ENCODE measurements around the gene DKK3.

The DKK3 gene

DNA sequence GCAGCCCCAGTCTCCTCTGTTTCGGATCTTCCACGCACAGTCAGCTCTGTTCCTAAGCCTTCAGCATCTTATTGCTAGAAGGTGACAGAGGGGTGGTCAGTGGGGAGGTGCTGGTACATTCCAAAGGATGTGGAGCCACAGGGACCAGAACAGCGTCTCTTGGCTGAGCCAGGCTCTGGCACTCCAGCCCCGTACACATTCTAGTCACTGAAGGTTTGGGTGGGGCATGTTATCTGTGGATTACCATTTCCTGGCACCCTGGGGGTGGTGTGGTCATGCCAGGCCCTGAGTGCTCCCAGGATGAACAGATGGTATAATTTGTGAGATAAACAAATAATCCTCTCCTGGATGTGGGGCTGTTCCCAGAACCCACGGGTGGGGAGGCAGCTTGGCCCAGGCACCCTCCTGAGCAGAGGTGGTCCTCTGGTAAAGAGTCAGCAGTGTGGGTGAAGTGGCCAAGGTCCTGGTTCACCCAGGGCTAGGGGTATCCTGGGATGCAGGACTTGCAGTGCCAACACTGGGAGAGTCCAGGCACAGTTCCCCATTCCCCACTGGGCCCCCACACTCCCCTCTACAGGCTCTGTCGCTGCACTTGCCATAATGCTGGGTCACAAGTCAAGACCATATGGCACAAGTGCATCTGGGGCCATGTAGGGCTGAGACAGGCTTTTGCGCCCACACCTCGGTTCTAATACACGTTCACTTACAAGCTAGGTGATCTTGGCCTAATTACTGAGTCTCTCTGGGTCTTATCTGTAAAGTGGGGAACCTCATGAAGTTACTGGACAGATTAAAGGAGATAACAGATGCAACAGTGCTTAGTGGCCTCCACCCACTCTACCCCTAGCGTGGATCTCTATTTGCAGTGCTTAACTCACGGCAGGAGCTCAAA lies 33.0 kb downstream of the DKK3 start:
- TF ChIP-seq, protein P1, sequence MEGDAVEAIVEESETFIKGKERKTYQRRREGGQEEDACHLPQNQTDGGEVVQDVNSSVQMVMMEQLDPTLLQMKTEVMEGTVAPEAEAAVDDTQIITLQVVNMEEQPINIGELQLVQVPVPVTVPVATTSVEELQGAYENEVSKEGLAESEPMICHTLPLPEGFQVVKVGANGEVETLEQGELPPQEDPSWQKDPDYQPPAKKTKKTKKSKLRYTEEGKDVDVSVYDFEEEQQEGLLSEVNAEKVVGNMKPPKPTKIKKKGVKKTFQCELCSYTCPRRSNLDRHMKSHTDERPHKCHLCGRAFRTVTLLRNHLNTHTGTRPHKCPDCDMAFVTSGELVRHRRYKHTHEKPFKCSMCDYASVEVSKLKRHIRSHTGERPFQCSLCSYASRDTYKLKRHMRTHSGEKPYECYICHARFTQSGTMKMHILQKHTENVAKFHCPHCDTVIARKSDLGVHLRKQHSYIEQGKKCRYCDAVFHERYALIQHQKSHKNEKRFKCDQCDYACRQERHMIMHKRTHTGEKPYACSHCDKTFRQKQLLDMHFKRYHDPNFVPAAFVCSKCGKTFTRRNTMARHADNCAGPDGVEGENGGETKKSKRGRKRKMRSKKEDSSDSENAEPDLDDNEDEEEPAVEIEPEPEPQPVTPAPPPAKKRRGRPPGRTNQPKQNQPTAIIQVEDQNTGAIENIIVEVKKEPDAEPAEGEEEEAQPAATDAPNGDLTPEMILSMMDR (IDR thresholded peaks at IDR 0.05; ENCODE audit: low read depth, low read length): no peak
- no peak overlapping the region for H3K4me3 ChIP-seq (ENCODE audit: low read depth, low read length)
- in situ Hi-C loops (cut with HindIII; ENCODE audit: low sequenced_read_pairs): no loop called here
- no peak for DNase-seq (ENCODE audit: low read depth, low spot score)

DNA sequence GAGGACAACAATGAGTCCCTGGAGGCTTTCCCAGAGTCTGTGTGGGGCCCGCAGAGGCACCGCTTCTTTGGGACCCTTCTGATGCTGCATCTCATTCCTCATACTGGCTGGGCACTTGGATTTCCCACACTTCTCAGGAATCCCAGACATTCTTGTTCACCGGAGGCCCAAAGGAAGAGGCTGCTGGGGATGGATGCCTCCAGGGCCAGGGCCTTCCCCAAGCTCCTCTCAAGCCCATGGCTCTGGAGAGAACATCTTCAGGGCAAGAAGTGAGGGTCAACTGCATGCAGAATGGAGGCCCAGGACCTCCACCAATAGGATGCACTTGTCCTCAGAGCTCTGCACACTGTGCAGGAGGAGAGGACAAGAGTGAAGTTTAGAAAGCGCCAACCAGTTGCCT lies 34.6 kb downstream of the DKK3 start:
- TF ChIP-seq, protein P1 (IDR thresholded peaks at IDR 0.05; ENCODE audit: low read depth, low read length): no peak
- in situ Hi-C loops (cut with HindIII; ENCODE audit: low sequenced_read_pairs): no loop called here

DNA sequence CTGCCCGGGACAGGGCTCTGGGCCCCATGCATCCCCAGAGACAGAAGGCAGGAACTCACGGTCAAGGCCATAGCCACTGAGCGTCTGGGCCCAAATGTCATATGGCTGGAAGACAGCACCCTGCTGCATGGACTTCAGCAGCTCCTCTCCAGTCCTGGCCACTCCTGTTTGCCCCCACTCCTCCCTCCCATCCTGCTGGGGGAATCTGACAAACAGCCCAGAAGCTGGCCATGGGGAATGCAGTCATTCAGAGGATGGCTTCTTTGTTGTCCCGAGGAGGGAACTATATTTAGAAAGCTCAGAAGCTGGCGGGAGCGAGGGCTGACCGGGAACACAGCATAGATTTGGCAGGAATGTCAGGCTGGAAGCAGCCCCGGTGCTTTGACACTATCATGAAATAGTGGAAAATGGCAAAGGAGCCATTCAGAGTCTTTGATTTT lies 35.0 kb downstream of the DKK3 start:
- TF ChIP-seq, protein P1 (IDR thresholded peaks at IDR 0.05; ENCODE audit: low read depth, low read length): no peak
- DNase-seq (ENCODE audit: low read depth, low spot score): peak; percentile 67
- H3K4me3 ChIP-seq (ENCODE audit: low read depth, low read length): no peak overlapping the region
- in situ Hi-C loops (cut with HindIII; ENCODE audit: low sequenced_read_pairs): no loop called here

More for the DNA sequence above, 34.6 kb downstream of the DKK3 start:
- DNase-seq (ENCODE audit: low read depth, low spot score): no peak
- no peak overlapping the region for H3K4me3 ChIP-seq (ENCODE audit: low read depth, low read length)

DNA sequence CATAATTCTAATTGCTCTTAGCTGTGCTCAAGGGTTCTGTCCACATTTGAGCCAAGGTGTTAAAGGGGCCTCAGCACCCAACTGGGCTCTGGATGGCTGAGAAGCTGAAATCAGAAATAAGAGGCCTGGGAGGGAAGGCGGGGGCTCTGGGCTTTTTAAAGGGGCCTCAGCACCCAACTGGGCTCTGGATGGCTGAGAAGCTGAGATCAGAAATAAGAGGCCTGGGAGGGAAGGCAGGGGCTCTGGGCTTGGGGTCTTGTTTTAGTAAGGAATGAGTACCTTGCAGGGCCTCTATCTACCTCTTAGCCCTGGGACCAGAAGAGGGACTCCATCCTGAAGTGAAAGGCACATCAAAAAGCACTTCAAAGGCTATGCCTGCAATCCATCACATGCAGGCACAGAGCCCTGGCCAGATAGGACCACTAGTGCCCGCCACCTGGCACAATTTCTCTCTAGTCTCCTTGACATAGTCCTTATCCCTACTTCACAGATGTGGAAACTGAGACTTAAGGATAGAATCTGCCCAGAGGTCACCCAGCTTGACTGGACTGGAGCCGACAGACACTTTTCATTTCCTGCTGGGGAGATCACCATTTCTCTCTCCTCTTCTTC lies 35.6 kb downstream of the DKK3 start:
- in situ Hi-C loops (cut with HindIII; ENCODE audit: low sequenced_read_pairs): no loop called here
- H3K4me3 ChIP-seq (ENCODE audit: low read depth, low read length): no peak overlapping the region
- DNase-seq (ENCODE audit: low read depth, low spot score): no peak
- TF ChIP-seq, protein P1 (IDR thresholded peaks at IDR 0.05; ENCODE audit: low read depth, low read length): no peak

DNA sequence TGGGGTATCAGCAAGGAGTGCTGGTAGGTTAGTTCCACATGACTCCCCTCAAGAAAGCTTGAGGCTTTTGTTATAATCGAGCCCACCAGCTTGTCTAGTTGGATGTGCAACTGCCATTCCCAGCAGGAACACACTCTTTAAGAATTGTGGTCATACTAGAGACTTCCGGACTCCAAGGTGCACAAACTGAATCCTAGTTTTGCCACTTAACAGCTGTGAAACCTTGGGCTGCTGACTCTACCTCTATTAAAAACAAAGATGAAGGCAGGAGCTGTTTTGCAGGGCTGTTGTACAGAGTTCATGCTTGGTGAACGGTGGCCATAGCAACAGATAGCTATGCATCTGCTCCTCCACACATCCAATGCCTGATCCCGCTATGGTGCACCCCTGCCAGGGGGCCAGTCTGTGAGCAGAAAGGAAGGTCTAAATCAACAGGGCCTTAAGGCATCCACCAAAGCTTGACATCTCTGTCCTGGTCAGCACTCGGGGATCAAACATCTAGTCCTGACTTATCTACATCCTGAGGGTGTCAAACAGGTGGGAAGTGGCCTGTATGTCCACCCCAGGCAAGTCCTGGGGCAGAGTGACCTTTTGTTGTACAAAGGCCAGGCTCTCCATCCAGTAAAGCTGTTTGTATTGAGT lies 36.4 kb downstream of the DKK3 start:
- TF ChIP-seq, protein P1 (IDR thresholded peaks at IDR 0.05; ENCODE audit: low read depth, low read length): no peak
- DNase-seq (ENCODE audit: low read depth, low spot score): no peak
- H3K4me3 ChIP-seq (ENCODE audit: low read depth, low read length): no peak overlapping the region
- in situ Hi-C loops (cut with HindIII; ENCODE audit: low sequenced_read_pairs): no loop called here

DNA sequence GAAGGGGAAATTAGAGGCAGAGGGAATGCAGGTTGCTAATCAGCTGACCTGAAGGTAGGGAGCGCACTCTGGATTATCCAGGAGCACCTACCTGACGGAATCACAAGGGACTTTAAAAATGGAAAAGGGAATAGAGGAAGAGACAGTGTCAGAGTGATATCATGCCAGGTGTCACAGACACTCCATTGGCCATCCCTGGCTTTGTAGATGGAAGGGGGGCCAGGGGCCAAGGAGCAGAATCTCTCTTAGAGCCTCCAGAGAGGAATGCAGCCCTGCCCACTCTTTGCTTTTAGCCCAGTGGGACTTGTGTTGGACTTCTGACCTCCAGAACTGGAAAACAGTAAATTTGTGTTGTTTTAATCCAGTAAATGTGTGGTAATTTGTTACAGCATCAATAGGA lies 37.9 kb downstream of the DKK3 start:
- in situ Hi-C loops (cut with HindIII; ENCODE audit: low sequenced_read_pairs): no loop called here

More for the DNA sequence above, 37.9 kb downstream of the DKK3 start:
- no peak overlapping the region for H3K4me3 ChIP-seq (ENCODE audit: low read depth, low read length)
- DNase-seq (ENCODE audit: low read depth, low spot score): no peak
- TF ChIP-seq, protein P1 (IDR thresholded peaks at IDR 0.05; ENCODE audit: low read depth, low read length): no peak
